Panc1 (cell line): ENCODE data around the gene WDFY2. TPM values are rescaled to one million over a fixed set of nuclear protein-coding genes. Genes with fewer than 3 reads are reported as not detected.

ENCODE experiments used
- ATAC-seq: fragments of 200-7000 bp; cut with Tn5 transposase; 2 replicates; pipeline ENCODE4 v1.9.1; 2020; ENCODE audit warnings: mild to moderate bottlenecking, moderate library complexity
- BruUV-seq: library from RNA; stranded (reverse); fragments of 400-500 nt; replicated peaks from 2 replicates; lab custom pipeline; 2021; lab: Mats Ljungman, UMichigan
- CTCF ChIA-PET: fragments of 300-600 bp; sonication (Branson Sonifier 250); formaldehyde crosslinking; loops from one replicate; lab custom pipeline; 2022; ENCODE audit warnings: antibody characterized with exemption; lab: Charles Lee
- POLR2A ChIA-PET: fragments of 300-600 bp; sonication (Branson Sonifier 250); formaldehyde crosslinking; loops from one replicate; lab custom pipeline; 2022; ENCODE audit warnings: antibody characterized with exemption; lab: Charles Lee
- DNase-seq: peaks from one replicate; pipeline ENCODE4 v3.0.0-alpha.2; 2010; ENCODE audit warnings: low read depth, low spot score
- H3K27ac ChIP-seq: 2 replicates; pipeline ENCODE4 v1.5.1; 2011; ENCODE audit warnings: mild to moderate bottlenecking, low read length, inconsistent platforms
- H3K27me3 ChIP-seq: fragments of 200-500 bp; sonication (Bioruptor generic); 2 replicates; pipeline ENCODE4 v1.6.0; 2014; ENCODE audit warnings: low read length, inconsistent platforms; ENCODE audit not compliant: control insufficient read depth, insufficient read depth
- H3K36me3 ChIP-seq: fragments of 200-500 bp; sonication (Bioruptor generic); 2 replicates; pipeline ENCODE4 v1.5.1; 2014; ENCODE audit warnings: inconsistent platforms, mild to moderate bottlenecking, low read length, moderate library complexity; ENCODE audit not compliant: control insufficient read depth, insufficient read depth
- H3K4me1 ChIP-seq: 2 replicates; pipeline ENCODE4 v1.5.1; 2011; ENCODE audit warnings: inconsistent platforms, mild to moderate bottlenecking, low read length, moderate library complexity; ENCODE audit not compliant: control insufficient read depth, insufficient read depth
- H3K4me3 ChIP-seq, 2 experiments: 2 replicates each; pipeline ENCODE4 v1.5.1; 2011 to 2012; ENCODE audit warnings: low read depth in 2 of 2, low read length in 2 of 2, mild to moderate bottlenecking in 2 of 2, inconsistent platforms in 1 of 2, moderate library complexity in 1 of 2
- H3K9me3 ChIP-seq: fragments of 200-500 bp; sonication (Bioruptor generic); 2 replicates; pipeline ENCODE4 v1.5.1; 2014; ENCODE audit warnings: low read depth, mild to moderate bottlenecking, inconsistent platforms, low read length, moderate library complexity; ENCODE audit not compliant: control insufficient read depth, insufficient read depth
- POLR2AphosphoS5 ChIP-seq: IDR thresholded peaks from 2 replicates; pipeline ENCODE4 v1.6.1; 2012; ENCODE audit warnings: mild to moderate bottlenecking, low read depth, low read length, moderate library complexity
- SIN3A ChIP-seq: IDR thresholded peaks from 2 replicates; pipeline ENCODE4 v1.6.1; 2012; ENCODE audit warnings: low read depth, mild to moderate bottlenecking, low read length, moderate library complexity, borderline replicate concordance; ENCODE audit not compliant: insufficient read depth
- TCF7L2 ChIP-seq: IDR thresholded peaks from 2 replicates; pipeline ENCODE4 v1.6.1; 2011; ENCODE audit warnings: mild to moderate bottlenecking, low read depth, low read length, inconsistent platforms
- in situ Hi-C: cut with HindIII; loops from 2 replicates; pipeline ENCODE4 v1.10.0; 2016; ENCODE audit warnings: low sequenced_read_pairs, low pct_unique_long_range_greater_than_20kb
- intact Hi-C: fragments of 100-400 bp; cut with micrococcal nuclease; formaldehyde crosslinking; loops from one replicate; pipeline ENCODE4 v1.10.0; 2022; ENCODE audit not compliant: unreplicated experiment
- total RNA-seq: library from RNA; stranded (reverse); gene quantifications from one replicate; pipeline ENCODE4 v1.2.1, GENCODE V29; 2021; ENCODE audit not compliant: unreplicated experiment
- TF ChIP-seq, protein P1 (sequence below), 2 experiments: IDR thresholded peaks; 2 replicates each; pipeline ENCODE4 v1.6.1; 2011 to 2012; ENCODE audit warnings: low read depth in 2 of 2, control low read depth in 1 of 2, low read length in 1 of 2, mild to moderate bottlenecking in 1 of 2, moderate library complexity in 1 of 2; ENCODE audit not compliant: insufficient read depth in 1 of 2
- TF ChIP-seq, protein P2 (sequence below): fragments of 450-650 bp; IDR thresholded peaks from 2 replicates; pipeline ENCODE4 v1.5.1; 2017; ENCODE audit warnings: mild to moderate bottlenecking

Gene WDFY2
- total RNA-seq, 1 experiment from 2014 or later, result 7.8 TPM

DNA sequence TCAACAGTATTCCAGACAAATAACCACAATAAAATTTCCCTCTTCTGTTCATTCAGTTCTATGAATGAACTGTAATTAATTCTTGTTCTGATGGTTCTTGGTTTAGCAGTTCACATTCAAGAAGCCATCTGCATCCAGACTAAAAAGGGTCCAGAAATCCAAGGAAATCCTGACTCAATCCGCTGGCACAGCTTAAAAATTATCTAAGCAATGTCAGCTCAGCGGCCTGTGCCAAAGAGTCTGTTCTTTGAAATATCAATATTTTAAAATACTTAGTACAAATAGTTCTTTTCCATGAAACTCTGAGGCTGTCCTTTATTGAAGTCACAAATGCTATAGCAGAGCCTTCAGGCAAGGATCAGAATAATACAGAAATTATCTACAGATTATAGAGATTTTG is 162.5 kb downstream of the WDFY2 start:
- POLR2A ChIA-PET, result no interaction called here
- Histone ChIP-seq H3K9me3 (peaks cover 14% of the 10 kb centered on the region; the same call in 1 of the 2 replicates), H3K4me3 (no peak overlapping the region), H3K27ac (no peak overlapping the region), H3K27me3 (no peaks in the 10 kb centered on the region), H3K4me1 (no peaks in the 10 kb centered on the region), H3K36me3 (0 out of 2 replicates have a peak, but pooled peaks cover 2% of the 10 kb centered on the region)
- TF ChIP-seq, protein P1, sequence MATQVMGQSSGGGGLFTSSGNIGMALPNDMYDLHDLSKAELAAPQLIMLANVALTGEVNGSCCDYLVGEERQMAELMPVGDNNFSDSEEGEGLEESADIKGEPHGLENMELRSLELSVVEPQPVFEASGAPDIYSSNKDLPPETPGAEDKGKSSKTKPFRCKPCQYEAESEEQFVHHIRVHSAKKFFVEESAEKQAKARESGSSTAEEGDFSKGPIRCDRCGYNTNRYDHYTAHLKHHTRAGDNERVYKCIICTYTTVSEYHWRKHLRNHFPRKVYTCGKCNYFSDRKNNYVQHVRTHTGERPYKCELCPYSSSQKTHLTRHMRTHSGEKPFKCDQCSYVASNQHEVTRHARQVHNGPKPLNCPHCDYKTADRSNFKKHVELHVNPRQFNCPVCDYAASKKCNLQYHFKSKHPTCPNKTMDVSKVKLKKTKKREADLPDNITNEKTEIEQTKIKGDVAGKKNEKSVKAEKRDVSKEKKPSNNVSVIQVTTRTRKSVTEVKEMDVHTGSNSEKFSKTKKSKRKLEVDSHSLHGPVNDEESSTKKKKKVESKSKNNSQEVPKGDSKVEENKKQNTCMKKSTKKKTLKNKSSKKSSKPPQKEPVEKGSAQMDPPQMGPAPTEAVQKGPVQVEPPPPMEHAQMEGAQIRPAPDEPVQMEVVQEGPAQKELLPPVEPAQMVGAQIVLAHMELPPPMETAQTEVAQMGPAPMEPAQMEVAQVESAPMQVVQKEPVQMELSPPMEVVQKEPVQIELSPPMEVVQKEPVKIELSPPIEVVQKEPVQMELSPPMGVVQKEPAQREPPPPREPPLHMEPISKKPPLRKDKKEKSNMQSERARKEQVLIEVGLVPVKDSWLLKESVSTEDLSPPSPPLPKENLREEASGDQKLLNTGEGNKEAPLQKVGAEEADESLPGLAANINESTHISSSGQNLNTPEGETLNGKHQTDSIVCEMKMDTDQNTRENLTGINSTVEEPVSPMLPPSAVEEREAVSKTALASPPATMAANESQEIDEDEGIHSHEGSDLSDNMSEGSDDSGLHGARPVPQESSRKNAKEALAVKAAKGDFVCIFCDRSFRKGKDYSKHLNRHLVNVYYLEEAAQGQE (IDR thresholded peaks at IDR 0.05; ENCODE audit: insufficient read depth in 1 of 2, low read depth in 2 of 2, low read length in 1 of 2), result no peak
- TF ChIP-seq, protein P2, sequence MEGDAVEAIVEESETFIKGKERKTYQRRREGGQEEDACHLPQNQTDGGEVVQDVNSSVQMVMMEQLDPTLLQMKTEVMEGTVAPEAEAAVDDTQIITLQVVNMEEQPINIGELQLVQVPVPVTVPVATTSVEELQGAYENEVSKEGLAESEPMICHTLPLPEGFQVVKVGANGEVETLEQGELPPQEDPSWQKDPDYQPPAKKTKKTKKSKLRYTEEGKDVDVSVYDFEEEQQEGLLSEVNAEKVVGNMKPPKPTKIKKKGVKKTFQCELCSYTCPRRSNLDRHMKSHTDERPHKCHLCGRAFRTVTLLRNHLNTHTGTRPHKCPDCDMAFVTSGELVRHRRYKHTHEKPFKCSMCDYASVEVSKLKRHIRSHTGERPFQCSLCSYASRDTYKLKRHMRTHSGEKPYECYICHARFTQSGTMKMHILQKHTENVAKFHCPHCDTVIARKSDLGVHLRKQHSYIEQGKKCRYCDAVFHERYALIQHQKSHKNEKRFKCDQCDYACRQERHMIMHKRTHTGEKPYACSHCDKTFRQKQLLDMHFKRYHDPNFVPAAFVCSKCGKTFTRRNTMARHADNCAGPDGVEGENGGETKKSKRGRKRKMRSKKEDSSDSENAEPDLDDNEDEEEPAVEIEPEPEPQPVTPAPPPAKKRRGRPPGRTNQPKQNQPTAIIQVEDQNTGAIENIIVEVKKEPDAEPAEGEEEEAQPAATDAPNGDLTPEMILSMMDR, result no peak
- no peak for ATAC-seq
- intact Hi-C loops (no loop called here), in situ Hi-C loops (no loop called here)
- no peak for DNase-seq
- CTCF ChIA-PET, result no interaction called here
- no TSS peak for BruUV-seq

DNA sequence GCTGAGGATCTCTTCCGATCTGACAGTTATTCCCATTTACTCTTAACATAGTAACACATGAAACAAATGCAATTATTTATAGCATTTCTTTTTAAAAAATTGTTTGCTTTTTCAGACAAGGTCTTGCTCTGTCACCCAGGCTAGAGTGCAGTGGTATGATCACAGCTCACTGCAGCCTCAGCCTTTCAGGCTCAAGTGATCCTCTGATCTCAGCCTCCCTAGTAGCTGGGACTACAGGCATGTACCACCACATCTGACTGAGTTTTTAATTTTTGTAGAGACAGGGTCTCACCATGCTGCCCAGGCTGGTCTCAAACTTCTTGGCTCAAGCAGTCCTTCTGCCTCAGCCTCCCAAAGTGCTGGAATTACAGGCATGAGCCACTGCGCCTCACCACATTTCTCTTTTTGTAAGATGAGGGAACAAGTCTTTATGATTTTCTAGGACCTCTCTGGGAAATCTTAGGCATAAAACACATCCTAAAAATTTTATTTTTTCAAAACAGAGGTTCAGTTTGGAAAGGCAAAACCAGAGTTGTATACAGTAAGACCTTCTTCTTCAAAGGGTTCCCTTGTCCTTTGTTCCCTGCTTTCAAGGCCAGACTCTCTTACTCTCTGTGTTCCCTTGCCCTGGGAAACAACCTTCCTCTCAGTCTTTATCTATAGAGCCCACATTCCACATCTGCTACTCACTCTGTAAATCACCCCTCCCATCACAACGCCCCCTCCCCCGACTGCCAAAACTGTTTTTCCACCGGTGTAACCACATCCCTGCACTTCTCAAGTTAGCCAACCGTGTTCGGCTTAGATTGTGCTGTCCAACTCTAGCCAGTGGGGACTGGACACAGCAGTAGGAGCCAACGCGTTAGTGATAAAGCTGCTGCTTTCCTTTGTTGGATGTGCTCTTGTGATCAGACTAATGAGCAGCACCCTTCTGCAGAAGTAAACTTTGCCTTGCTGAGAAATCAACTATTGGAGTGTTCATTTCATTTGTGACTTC is 163.5 kb downstream of the WDFY2 start:
- H3K9me3 ChIP-seq, result peaks cover 14% of the 10 kb centered on the region; the same call in 1 of the 2 replicates
- H3K27ac ChIP-seq, result no peak overlapping the region
- ChIA-PET POLR2A (interaction anchor here (0.6 kb wide), 1 partner anchor 9 kb away, joined by 4 read pairs; no protein-coding TSS in a partner anchor), CTCF (interaction anchor here (0.5 kb wide), 1 partner anchor 532 kb away, joined by 5 read pairs; no protein-coding TSS in a partner anchor)
- ATAC-seq, result no peak
- H3K27me3 ChIP-seq, result no peaks in the 10 kb centered on the region
- in situ Hi-C loops, result no loop called here
- no peak for TF ChIP-seq POLR2AphosphoS5
- TF ChIP-seq SIN3A, result no peak
- TF ChIP-seq, protein P1 (IDR thresholded peaks at IDR 0.05; ENCODE audit: insufficient read depth in 1 of 2, low read depth in 2 of 2, low read length in 1 of 2), result no peak
- TF ChIP-seq, protein P2, result no peak
- no peak for TF ChIP-seq TCF7L2
- no TSS peak for BruUV-seq
- H3K4me1 ChIP-seq, result no peaks in the 10 kb centered on the region
- no peak for DNase-seq
- H3K4me3 ChIP-seq, result no peak overlapping the region
- 0 out of 2 replicates have a peak, but pooled peaks cover 2% of the 10 kb centered on the region for H3K36me3 ChIP-seq
- intact Hi-C loops, result no loop called here
